SK-N-SH (cell line): ENCODE measurements around the gene PRRT2. TPM values are rescaled to one million over a fixed set of nuclear protein-coding genes. Genes with fewer than 3 reads are reported as not detected.

Experiments
- CTCF ChIA-PET: fragments of 300-600, 350-600 bp; formaldehyde crosslinking; extraction: SDS; loops from one replicate; lab custom pipeline; 2021; lab: Yijun Ruan, JAX
- POLR2A ChIA-PET: fragments of 350-600 bp; sonication (Branson Sonifier 250); formaldehyde crosslinking; extraction: SDS; loops from one replicate; lab custom pipeline; 2020; ENCODE audit warnings: antibody characterized with exemption, inconsistent platforms; lab: Yijun Ruan, JAX
- DNase-seq: peaks from one replicate; pipeline ENCODE4 v3.0.0; 2012
- H2AFZ ChIP-seq: fragments of 200-600 bp; sonication (generic); 2 replicates; pipeline ENCODE4 v1.8.1; 2016; ENCODE audit warnings: antibody characterized with exemption, mild to moderate bottlenecking, low read depth
- H3F3A ChIP-seq: fragments of 200-600 bp; sonication (generic); replicated peaks from 2 replicates; pipeline ENCODE3; 2016; ENCODE audit warnings: antibody characterized with exemption, mild to moderate bottlenecking; ENCODE audit not compliant: insufficient read depth
- H3K27ac ChIP-seq, 2 experiments: fragments of 200-500 bp in 1 of 2; fragments of 200-600 bp in 1 of 2; sonication (Bioruptor generic) in 1 of 2; sonication (generic), shearing (Covaris generic) in 1 of 2; 2 replicates each; pipeline versions ENCODE4 v1.5.1 to v1.6.1; 2014 to 2016; ENCODE audit warnings: low read depth in 2 of 2, inconsistent platforms in 1 of 2, low read length in 1 of 2, mild to moderate bottlenecking in 1 of 2, mixed read lengths in 1 of 2
- H3K27me3 ChIP-seq: fragments of 200-600 bp; sonication (generic), shearing (Covaris generic); 2 replicates; pipeline ENCODE4 v1.6.1; 2016; ENCODE audit warnings: mixed run types; ENCODE audit not compliant: insufficient read depth
- H3K36me3 ChIP-seq, 2 experiments: fragments of 200-500 bp in 1 of 2; fragments of 200-600 bp in 1 of 2; sonication (Bioruptor generic) in 1 of 2; sonication (generic) in 1 of 2; replicated peaks in 1 of 2; 2 replicates each; pipeline versions ENCODE3 to v1.5.1; 2014 to 2016; ENCODE audit warnings: low read length in 1 of 2, mild to moderate bottlenecking in 1 of 2; ENCODE audit not compliant: insufficient read depth in 2 of 2, control insufficient read depth in 1 of 2
- H3K4me1 ChIP-seq, 2 experiments: fragments of 200-500 bp in 1 of 2; fragments of 200-600 bp in 1 of 2; sonication (Bioruptor generic) in 1 of 2; sonication (generic), shearing (Covaris generic) in 1 of 2; 2 replicates each; pipeline versions ENCODE4 v1.5.1 to v1.6.1; 2014 to 2016; ENCODE audit warnings: low read depth in 1 of 2, low read length in 1 of 2, mixed run types in 1 of 2; ENCODE audit not compliant: insufficient read depth in 2 of 2, control insufficient read depth in 1 of 2
- H3K4me2 ChIP-seq: fragments of 200-600 bp; sonication (generic), shearing (Covaris generic); 2 replicates; pipeline ENCODE4 v1.6.1; 2017; ENCODE audit warnings: mixed run types
- H3K4me3 ChIP-seq, 2 experiments: fragments of 200-500 bp in 1 of 2; fragments of 200-600 bp in 1 of 2; sonication (Bioruptor generic) in 1 of 2; sonication (generic), shearing (Covaris generic) in 1 of 2; 2 replicates each; pipeline versions ENCODE4 v1.5.1 to v1.8.1; 2014 to 2016; ENCODE audit warnings: low read depth in 2 of 2, inconsistent platforms in 1 of 2, low read length in 1 of 2, mild to moderate bottlenecking in 1 of 2, mixed read lengths in 1 of 2, moderate library complexity in 1 of 2
- H3K79me2 ChIP-seq: fragments of 200-600 bp; sonication (generic); 2 replicates; pipeline ENCODE4 v1.8.1; 2017; ENCODE audit warnings: mild to moderate bottlenecking; ENCODE audit not compliant: insufficient read depth
- H3K9ac ChIP-seq: fragments of 200-600 bp; sonication (generic); 2 replicates; pipeline ENCODE4 v1.6.1; 2017; ENCODE audit warnings: mixed run types
- H3K9me2 ChIP-seq: fragments of 200-600 bp; sonication (generic); 2 replicates; pipeline ENCODE4 v1.6.1; 2017; ENCODE audit warnings: mixed run types
- H3K9me3 ChIP-seq: fragments of 200-600 bp; sonication (generic); 2 replicates; pipeline ENCODE4 v1.6.1; 2017; ENCODE audit warnings: mixed run types, mild to moderate bottlenecking, moderate library complexity
- H4K20me1 ChIP-seq: fragments of 200-600 bp; sonication (generic); 2 replicates; pipeline ENCODE4 v1.6.1; 2017; ENCODE audit warnings: mild to moderate bottlenecking, mixed run types; ENCODE audit not compliant: insufficient read depth
- EZH2phosphoT487 ChIP-seq: fragments of 200-600 bp; sonication (generic); IDR thresholded peaks from 2 replicates; pipeline ENCODE4 v1.6.1; 2017; ENCODE audit warnings: low read depth, mixed run types, mild to moderate bottlenecking, antibody characterized with exemption, moderate library complexity, borderline replicate concordance
- FOSL2 ChIP-seq: IDR thresholded peaks from 2 replicates; pipeline ENCODE4 v1.4.0; 2012; ENCODE audit warnings: low read depth, mild to moderate bottlenecking, moderate library complexity, borderline replicate concordance
- FOXJ3 ChIP-seq: sonication (generic); formaldehyde crosslinking; IDR thresholded peaks from 2 replicates; pipeline ENCODE4 v1.5.1; 2020; ENCODE audit warnings: mild to moderate bottlenecking, missing genetic modification reagents
- FOXM1 ChIP-seq: IDR thresholded peaks from 2 replicates; pipeline ENCODE4 v1.4.0; 2012; ENCODE audit warnings: low read depth, mild to moderate bottlenecking
- IRF3 ChIP-seq: fragments of 150-350 bp; IDR thresholded peaks from 2 replicates; pipeline ENCODE4 v1.6.1; 2016; ENCODE audit warnings: mild to moderate bottlenecking, low read depth, low read length
- JUND ChIP-seq: IDR thresholded peaks from 2 replicates; pipeline ENCODE4 v1.4.0; 2012
- RAD21 ChIP-seq: IDR thresholded peaks from 2 replicates; pipeline ENCODE4 v1.6.1; 2012; ENCODE audit warnings: mild to moderate bottlenecking, low read length
- RCOR1 ChIP-seq: fragments of 150-350 bp; IDR thresholded peaks from 2 replicates; pipeline ENCODE4 v1.6.1; 2017; ENCODE audit warnings: antibody characterized with exemption, low read length
- RFX5 ChIP-seq: IDR thresholded peaks from 2 replicates; pipeline ENCODE4 v1.6.1; 2012; ENCODE audit warnings: mild to moderate bottlenecking, improper control_type of control experiment, low read length
- RXRA ChIP-seq: IDR thresholded peaks from 2 replicates; pipeline ENCODE4 v1.4.0; 2012; ENCODE audit warnings: low read depth, mild to moderate bottlenecking, borderline replicate concordance
- SMC3 ChIP-seq: IDR thresholded peaks from 2 replicates; pipeline ENCODE4 v1.6.1; 2012; ENCODE audit warnings: low read depth, low read length, improper control_type of control experiment
- TCF12 ChIP-seq: IDR thresholded peaks from 2 replicates; pipeline ENCODE4 v1.4.0; 2012
- USF1 ChIP-seq: IDR thresholded peaks from 2 replicates; pipeline ENCODE4 v1.4.0; 2012; ENCODE audit warnings: low read depth, borderline replicate concordance
- USF2 ChIP-seq: fragments of 150-350 bp; IDR thresholded peaks from 2 replicates; pipeline ENCODE4 v1.6.1; 2017; ENCODE audit warnings: antibody characterized with exemption, low read length, low read depth, borderline replicate concordance
- YY1 ChIP-seq: IDR thresholded peaks from 2 replicates; pipeline ENCODE4 v1.4.0; 2012; ENCODE audit warnings: low read depth, mild to moderate bottlenecking
- WGBS: methylation state at CpG from one replicate; pipeline ENCODE4 v1.1.6; 2017; ENCODE audit warnings: low lambda C conversion rate; 5-methylcytosine and 5-hydroxymethylcytosine counted together
- polyA plus RNA-seq, 3 experiments: library from polyadenylated mRNA; depleted of rRNA; stranded (reverse); fragments of >200 nt; gene quantifications; 2 replicates each; pipeline ENCODE4 v1.2.3, GENCODE V29; 2012
- TF ChIP-seq, protein P1 (sequence below): IDR thresholded peaks from 2 replicates; pipeline ENCODE4 v1.6.1; 2012; ENCODE audit warnings: mild to moderate bottlenecking, low read depth, low read length, moderate library complexity
- TF ChIP-seq, protein P2 (sequence below): IDR thresholded peaks from 2 replicates; pipeline ENCODE4 v1.4.0; 2012; ENCODE audit warnings: low read depth, borderline replicate concordance

The PRRT2 gene
- polyA plus RNA-seq, 1 of the 3 experiments (the other 2 are of a cell fraction): 28.1 TPM

DNA sequence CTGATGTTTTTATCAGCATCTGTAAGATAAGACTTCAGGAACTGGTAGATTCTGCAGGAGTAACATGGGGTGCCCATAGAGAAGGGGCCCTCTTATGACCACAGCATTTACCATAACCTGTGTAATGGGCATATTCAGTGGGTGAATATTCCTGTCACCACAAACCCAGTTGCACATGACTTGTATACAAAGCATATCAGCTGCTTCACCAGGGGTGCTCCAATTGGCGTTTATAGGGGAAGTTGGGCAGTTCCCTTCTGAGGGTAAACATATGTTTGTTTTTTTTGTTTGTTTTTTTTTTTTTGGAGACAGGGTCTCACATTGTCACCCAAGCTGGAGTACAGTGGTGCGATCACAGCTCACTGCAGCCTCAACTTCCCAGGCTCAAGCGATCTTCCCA, 45.4 kb upstream of the PRRT2 start:
- Histone ChIP-seq H3K9me2 (no peaks in the 10 kb centered on the region), H4K20me1 (no peaks in the 10 kb centered on the region), H3K4me2 (no peak overlapping the region), H3K36me3 (no peaks in the 10 kb centered on the region), H3K4me3 (no peak overlapping the region), H2AFZ (no peak overlapping the region), H3F3A (no peaks in the 10 kb centered on the region), H3K4me1 (no peaks in the 10 kb centered on the region), H3K9me3 (no peaks in the 10 kb centered on the region), H3K9ac (no peak overlapping the region), H3K27ac (no peak overlapping the region), H3K79me2 (no peaks in the 10 kb centered on the region), H3K27me3 (no peaks in the 10 kb centered on the region)
- TF ChIP-seq IRF3: no peak
- TF ChIP-seq FOSL2: no peak
- TF ChIP-seq FOXM1: no peak
- TF ChIP-seq RFX5: no peak
- no peak for TF ChIP-seq YY1
- TF ChIP-seq USF2: no peak
- TF ChIP-seq RCOR1: no peak
- no peak for TF ChIP-seq EZH2phosphoT487
- no peak for TF ChIP-seq FOXJ3 (CRISPR knock-in tag)
- TF ChIP-seq USF1: no peak
- TF ChIP-seq RAD21: no peak
- TF ChIP-seq, protein P1, sequence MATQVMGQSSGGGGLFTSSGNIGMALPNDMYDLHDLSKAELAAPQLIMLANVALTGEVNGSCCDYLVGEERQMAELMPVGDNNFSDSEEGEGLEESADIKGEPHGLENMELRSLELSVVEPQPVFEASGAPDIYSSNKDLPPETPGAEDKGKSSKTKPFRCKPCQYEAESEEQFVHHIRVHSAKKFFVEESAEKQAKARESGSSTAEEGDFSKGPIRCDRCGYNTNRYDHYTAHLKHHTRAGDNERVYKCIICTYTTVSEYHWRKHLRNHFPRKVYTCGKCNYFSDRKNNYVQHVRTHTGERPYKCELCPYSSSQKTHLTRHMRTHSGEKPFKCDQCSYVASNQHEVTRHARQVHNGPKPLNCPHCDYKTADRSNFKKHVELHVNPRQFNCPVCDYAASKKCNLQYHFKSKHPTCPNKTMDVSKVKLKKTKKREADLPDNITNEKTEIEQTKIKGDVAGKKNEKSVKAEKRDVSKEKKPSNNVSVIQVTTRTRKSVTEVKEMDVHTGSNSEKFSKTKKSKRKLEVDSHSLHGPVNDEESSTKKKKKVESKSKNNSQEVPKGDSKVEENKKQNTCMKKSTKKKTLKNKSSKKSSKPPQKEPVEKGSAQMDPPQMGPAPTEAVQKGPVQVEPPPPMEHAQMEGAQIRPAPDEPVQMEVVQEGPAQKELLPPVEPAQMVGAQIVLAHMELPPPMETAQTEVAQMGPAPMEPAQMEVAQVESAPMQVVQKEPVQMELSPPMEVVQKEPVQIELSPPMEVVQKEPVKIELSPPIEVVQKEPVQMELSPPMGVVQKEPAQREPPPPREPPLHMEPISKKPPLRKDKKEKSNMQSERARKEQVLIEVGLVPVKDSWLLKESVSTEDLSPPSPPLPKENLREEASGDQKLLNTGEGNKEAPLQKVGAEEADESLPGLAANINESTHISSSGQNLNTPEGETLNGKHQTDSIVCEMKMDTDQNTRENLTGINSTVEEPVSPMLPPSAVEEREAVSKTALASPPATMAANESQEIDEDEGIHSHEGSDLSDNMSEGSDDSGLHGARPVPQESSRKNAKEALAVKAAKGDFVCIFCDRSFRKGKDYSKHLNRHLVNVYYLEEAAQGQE: no peak
- TF ChIP-seq RXRA: no peak
- no peak for TF ChIP-seq JUND
- TF ChIP-seq, protein P2, sequence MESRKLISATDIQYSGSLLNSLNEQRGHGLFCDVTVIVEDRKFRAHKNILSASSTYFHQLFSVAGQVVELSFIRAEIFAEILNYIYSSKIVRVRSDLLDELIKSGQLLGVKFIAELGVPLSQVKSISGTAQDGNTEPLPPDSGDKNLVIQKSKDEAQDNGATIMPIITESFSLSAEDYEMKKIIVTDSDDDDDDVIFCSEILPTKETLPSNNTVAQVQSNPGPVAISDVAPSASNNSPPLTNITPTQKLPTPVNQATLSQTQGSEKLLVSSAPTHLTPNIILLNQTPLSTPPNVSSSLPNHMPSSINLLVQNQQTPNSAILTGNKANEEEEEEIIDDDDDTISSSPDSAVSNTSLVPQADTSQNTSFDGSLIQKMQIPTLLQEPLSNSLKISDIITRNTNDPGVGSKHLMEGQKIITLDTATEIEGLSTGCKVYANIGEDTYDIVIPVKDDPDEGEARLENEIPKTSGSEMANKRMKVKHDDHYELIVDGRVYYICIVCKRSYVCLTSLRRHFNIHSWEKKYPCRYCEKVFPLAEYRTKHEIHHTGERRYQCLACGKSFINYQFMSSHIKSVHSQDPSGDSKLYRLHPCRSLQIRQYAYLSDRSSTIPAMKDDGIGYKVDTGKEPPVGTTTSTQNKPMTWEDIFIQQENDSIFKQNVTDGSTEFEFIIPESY: no peak
- no peak for TF ChIP-seq TCF12
- no peak for TF ChIP-seq SMC3
- DNase-seq: no peak
- CTCF ChIA-PET: no interaction called here
- POLR2A ChIA-PET: no interaction called here
- WGBS: 84% methylated on average over 3 of the region's 3 CpGs
